Measurements from ENCODE around the gene IL20. TPM values are rescaled to one million over a fixed set of nuclear protein-coding genes. Genes with fewer than 3 reads are reported as not detected.
A peak's percentile ranks its signal among the peaks of the same experiment; 100 is the strongest.

The IL20 gene
- total and polyA plus RNA-seq, 10 of the 15 experiments (the other 5 are each of a cell fraction or from before 2014, with no cell fraction given) = 0.08 to 0.13 TPM; not detected in 8

DNA sequence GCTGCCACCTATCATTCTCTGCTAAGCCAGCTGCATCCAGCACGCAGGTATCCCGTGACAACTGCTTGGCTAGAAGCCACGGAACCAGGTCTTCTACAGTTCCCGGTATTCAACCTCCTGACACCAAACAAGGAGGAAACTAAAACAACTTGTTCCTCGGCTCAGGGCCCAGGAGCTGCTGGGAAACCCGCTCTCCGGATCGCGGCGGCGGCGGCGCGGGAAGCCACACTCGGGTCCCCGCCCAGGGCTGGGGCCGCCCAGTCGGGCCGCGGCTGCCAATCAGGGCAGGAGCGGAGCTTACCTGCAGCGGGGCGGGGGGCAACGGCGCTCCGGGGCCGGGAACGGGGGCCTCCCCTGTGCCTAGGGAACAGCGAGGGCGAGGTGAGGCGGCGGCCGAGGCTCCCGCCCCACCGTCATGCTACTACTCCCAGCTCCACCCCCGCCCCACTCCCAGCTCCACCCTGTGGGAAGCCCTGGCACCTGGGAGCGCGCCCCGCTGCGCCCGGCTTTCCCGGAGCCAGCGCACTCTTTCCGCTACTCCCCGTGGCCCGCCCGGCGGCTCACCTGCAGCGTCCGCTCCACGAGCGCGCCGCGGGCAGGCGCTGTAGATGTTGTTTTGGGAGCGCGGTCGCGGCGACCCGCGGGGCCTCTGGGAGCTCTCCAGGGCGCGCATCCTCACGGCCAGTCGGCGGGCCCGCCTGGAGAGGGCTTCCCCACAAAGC, 43.9 kb downstream of the IL20 start:
- H3K27ac ChIP-seq (ENCODE audit: control insufficient read depth, insufficient read depth) = no peak overlapping the region
- no peak overlapping the region for H2AFZ ChIP-seq (ENCODE audit: control insufficient read depth, low read depth, low read length)
- no peak overlapping the region for H3K9ac ChIP-seq (ENCODE audit: control insufficient read depth, insufficient read depth, low read length)
- TF ChIP-seq, protein P1, sequence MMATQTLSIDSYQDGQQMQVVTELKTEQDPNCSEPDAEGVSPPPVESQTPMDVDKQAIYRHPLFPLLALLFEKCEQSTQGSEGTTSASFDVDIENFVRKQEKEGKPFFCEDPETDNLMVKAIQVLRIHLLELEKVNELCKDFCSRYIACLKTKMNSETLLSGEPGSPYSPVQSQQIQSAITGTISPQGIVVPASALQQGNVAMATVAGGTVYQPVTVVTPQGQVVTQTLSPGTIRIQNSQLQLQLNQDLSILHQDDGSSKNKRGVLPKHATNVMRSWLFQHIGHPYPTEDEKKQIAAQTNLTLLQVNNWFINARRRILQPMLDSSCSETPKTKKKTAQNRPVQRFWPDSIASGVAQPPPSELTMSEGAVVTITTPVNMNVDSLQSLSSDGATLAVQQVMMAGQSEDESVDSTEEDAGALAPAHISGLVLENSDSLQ (IDR thresholded peaks at IDR 0.05) = peak; percentile 12; the same call in 1 of the 2 replicates
- no peak for TF ChIP-seq MEF2A (IDR thresholded peaks at IDR 0.05; ENCODE audit: insufficient read depth, low read depth, low read length)
- TF ChIP-seq POLR2A (IDR thresholded peaks at IDR 0.05; ENCODE audit: low read depth, low read length) = 0 out of 2 replicates have a peak, but pooled peaks have one; percentile 1
- TF ChIP-seq EGR1 (IDR thresholded peaks at IDR 0.05; ENCODE audit: borderline replicate concordance in 1 of 2, low read depth in 2 of 2, low read length in 2 of 2) = 0 out of 3 replicates have a peak, but pooled peaks of 1 of the 2 experiments have one; percentile 5
- ChIA-PET POLR2A (interaction anchor here (0.5 to 1.1 kb wide), 4 partner anchors 13 to 113 kb away, joined by 3 to 6 read pairs (median 4); partner anchors contain the start of gene FCMR), RAD21 (ENCODE audit: unreplicated experiment) (interaction anchor here (0.7 to 1.8 kb wide), 8 partner anchors 21 to 175 kb away, joined by 3 to 10 read pairs (median 4); no protein-coding TSS in a partner anchor), CTCF (interaction anchor here (0.7 to 5.9 kb wide), 27 partner anchors 13 to 274 kb away, joined by 3 to 59 read pairs (median 4); partner anchors contain the start of genes DYRK3, FCMR and IL20), SMC1A (ENCODE audit: uncharacterized antibody, unreplicated experiment) (interaction anchor here (0.7 to 2.8 kb wide), 18 partner anchors 8 to 190 kb away, joined by 3 to 11 read pairs (median 5); partner anchors contain the start of gene IL20)
- intact Hi-C loops (cut with micrococcal nuclease; ENCODE audit: unreplicated experiment) = no loop called here
- in situ Hi-C loops (cut with MboI) = no loop called here
- no peaks in the 10 kb centered on the region for H3K27me3 ChIP-seq (replicated peaks in 1 of 2; ENCODE audit: control insufficient read depth in 2 of 2, insufficient read depth in 2 of 2, low read length in 1 of 2)
- H3K9me3 ChIP-seq (replicated peaks; ENCODE audit: control insufficient read depth, insufficient read depth, low read length) = no peaks in the 10 kb centered on the region
- peak overlapping the region; percentile 71 for H3K4me2 ChIP-seq (ENCODE audit: control insufficient read depth, insufficient read depth)
- H3K79me2 ChIP-seq (ENCODE audit: control insufficient read depth, insufficient read depth, low read length) = peaks cover 12% of the 10 kb centered on the region
- peaks cover 29 to 38% of the 10 kb centered on the region in 2 experiments for H3K36me3 ChIP-seq (ENCODE audit: control insufficient read depth in 2 of 2, insufficient read depth in 2 of 2, low read length in 1 of 2)
- H3K4me3 ChIP-seq = peak overlapping the region; percentile 19; the same call in 1 of the 2 replicates
- no peak; the same call in 1 of the 3 replicates for ATAC-seq
- H3K4me1 ChIP-seq (ENCODE audit: control insufficient read depth, insufficient read depth, low read length) = peaks cover 16% of the 10 kb centered on the region
- no peak for FAIRE-seq
- 43% methylated on average over 34 of the region's 69 CpGs for WGBS (ENCODE audit: insufficient coverage, insufficient replicate concordance, low lambda C conversion rate, missing lambda C conversion rate)
- no TSS peak for BruUV-seq (replicated peaks)
- H4K20me1 ChIP-seq (ENCODE audit: control insufficient read depth, insufficient read depth) = no peaks in the 10 kb centered on the region; the same call in 1 of the 2 replicates
- DNase-seq (ENCODE audit: low read depth, low spot score) = no peak

Data from GM12878 (cell line).